ENCODE results near the gene NPAS3.

Gene NPAS3

DNA sequence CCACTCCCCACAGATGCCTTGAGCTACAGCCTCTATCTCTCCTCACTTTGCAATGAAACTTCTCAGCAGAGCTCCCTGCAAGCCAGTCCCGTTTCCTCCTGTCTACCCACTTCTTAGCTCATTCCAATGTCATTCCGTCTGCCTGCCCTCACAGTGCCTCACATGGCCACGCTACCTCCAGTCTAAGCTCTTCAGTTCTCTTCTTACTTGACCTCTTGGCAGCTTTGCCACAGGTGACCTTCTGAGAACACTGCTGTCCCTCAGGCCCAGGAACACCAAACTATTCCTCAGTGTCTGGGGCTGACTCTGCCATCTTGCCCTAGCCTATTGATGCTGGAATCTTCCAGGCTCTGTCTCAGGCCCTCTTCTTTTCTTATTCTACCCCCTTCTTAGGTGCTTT is 902.1 kb downstream of the NPAS3 start:
- H3K9me3 ChIP-seq (ENCODE audit: control insufficient read depth, insufficient read depth, low read depth, low read length), result no peaks in the 10 kb centered on the region
- no peak overlapping the region for H3K4me3 ChIP-seq (ENCODE audit: low read depth, low read length)
- H3K4me1 ChIP-seq (ENCODE audit: control insufficient read depth, insufficient read depth, low read length), result no peaks in the 10 kb centered on the region
- ChIA-PET CTCF (interaction anchor here (0.6 to 6.2 kb wide), 13 partner anchors 8 to 959 kb away, joined by 3 to 86 read pairs (median 4); no protein-coding TSS in a partner anchor), POLR2A (no interaction called here)
- TF ChIP-seq ZBTB17 (tag by site-specific recombination; IDR thresholded peaks at IDR 0.05) (no peak), IKZF3 (tag by site-specific recombination; IDR thresholded peaks at IDR 0.05) (no peak), ZNF292 (tag by site-specific recombination; IDR thresholded peaks at IDR 0.05; ENCODE audit: borderline replicate concordance, low read depth) (no peak), GLI4 (tag by site-specific recombination; IDR thresholded peaks at IDR 0.05) (no peak), ZNF10 (tag by site-specific recombination; IDR thresholded peaks at IDR 0.05) (no peak)
- H3K36me3 ChIP-seq (ENCODE audit: control insufficient read depth in 2 of 2, insufficient read depth in 1 of 2, low read length in 2 of 2), result no peaks in the 10 kb centered on the region
- no peak overlapping the region for H3K27ac ChIP-seq (ENCODE audit: extremely low read depth, low read depth, low read length)

DNA sequence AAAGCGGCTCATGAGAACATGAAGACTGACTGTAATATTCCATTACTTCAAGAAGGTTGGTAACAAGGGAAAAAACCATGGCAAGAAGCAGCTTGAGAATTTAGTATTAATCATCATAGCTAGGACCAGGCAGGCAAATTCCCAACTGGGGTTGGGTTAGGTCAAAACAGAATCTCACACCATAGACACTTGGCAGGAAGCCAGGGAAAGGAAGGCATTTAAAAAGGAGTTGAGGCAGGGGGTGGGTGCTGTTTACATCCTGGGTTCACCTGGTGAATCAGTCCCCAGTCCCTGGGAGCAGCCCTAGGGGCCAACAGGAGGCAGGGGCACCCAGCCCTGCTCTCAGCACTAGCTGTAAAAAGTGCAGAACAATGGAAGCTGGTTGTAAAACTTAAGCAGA is 903.6 kb downstream of the NPAS3 start:
- ChIA-PET POLR2A (no interaction called here), CTCF (interaction anchor here (0.7 to 6.2 kb wide), 5 partner anchors 257 to 484 kb away, joined by 3 to 86 read pairs (median 4); no protein-coding TSS in a partner anchor)
- H3K27ac ChIP-seq (ENCODE audit: extremely low read depth, low read depth, low read length), result no peak overlapping the region
- no peaks in the 10 kb centered on the region for H3K36me3 ChIP-seq (ENCODE audit: control insufficient read depth in 2 of 2, insufficient read depth in 1 of 2, low read length in 2 of 2)
- no peaks in the 10 kb centered on the region for H3K9me3 ChIP-seq (ENCODE audit: control insufficient read depth, insufficient read depth, low read depth, low read length)
- H3K4me3 ChIP-seq (ENCODE audit: low read depth, low read length), result no peak overlapping the region
- H3K4me1 ChIP-seq (ENCODE audit: control insufficient read depth, insufficient read depth, low read length), result no peaks in the 10 kb centered on the region
- 0 out of 2 replicates have a peak, but pooled peaks have one; percentile 31 for TF ChIP-seq ZIC2 (tag by site-specific recombination; IDR thresholded peaks at IDR 0.05)
- no peak for TF ChIP-seq ZNF510 (tag by site-specific recombination; IDR thresholded peaks at IDR 0.05; ENCODE audit: insufficient replicate concordance)
- TF ChIP-seq, protein P1, sequence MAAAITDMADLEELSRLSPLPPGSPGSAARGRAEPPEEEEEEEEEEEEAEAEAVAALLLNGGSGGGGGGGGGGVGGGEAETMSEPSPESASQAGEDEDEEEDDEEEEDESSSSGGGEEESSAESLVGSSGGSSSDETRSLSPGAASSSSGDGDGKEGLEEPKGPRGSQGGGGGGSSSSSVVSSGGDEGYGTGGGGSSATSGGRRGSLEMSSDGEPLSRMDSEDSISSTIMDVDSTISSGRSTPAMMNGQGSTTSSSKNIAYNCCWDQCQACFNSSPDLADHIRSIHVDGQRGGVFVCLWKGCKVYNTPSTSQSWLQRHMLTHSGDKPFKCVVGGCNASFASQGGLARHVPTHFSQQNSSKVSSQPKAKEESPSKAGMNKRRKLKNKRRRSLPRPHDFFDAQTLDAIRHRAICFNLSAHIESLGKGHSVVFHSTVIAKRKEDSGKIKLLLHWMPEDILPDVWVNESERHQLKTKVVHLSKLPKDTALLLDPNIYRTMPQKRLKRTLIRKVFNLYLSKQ (tag by site-specific recombination; IDR thresholded peaks at IDR 0.05; ENCODE audit: borderline replicate concordance), result no peak
- TF ChIP-seq ZNF423 (tag by site-specific recombination; IDR thresholded peaks at IDR 0.05), result 0 out of 2 replicates have a peak, but pooled peaks have one; percentile 36

DNA sequence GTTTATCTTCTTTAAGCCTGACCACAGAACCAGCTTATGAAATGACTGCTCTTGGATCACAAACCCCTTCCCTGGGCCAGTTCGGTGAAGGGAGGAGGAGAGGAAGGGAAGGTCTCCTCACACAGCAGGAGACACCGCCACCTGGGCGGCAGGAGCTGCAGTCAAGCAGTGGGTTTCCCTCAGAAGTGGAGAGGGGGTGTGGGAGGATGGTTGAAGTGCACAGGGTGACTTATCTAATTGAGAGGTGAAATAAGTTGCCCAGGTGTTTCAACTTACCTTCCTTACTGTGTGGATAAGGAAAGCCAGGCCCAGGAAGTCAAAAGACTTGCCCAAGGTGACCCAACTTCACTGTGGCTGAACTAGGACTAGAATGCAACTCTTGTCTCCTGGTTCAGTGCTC is 905.4 kb downstream of the NPAS3 start:
- Histone ChIP-seq H3K36me3 (ENCODE audit: control insufficient read depth in 2 of 2, insufficient read depth in 1 of 2, low read length in 2 of 2) (no peaks in the 10 kb centered on the region), H3K4me3 (ENCODE audit: low read depth, low read length) (no peak overlapping the region), H3K4me1 (ENCODE audit: control insufficient read depth, insufficient read depth, low read length) (no peaks in the 10 kb centered on the region), H3K9me3 (ENCODE audit: control insufficient read depth, insufficient read depth, low read depth, low read length) (no peaks in the 10 kb centered on the region), H3K27ac (ENCODE audit: extremely low read depth, low read depth, low read length) (no peak overlapping the region)
- no peak for TF ChIP-seq ZNF19 (tag by site-specific recombination; IDR thresholded peaks at IDR 0.05; ENCODE audit: low read depth)
- TF ChIP-seq ZBTB17 (tag by site-specific recombination; IDR thresholded peaks at IDR 0.05), result no peak
- TF ChIP-seq ZNF239 (tag by site-specific recombination; IDR thresholded peaks at IDR 0.05), result no peak
- no peak for TF ChIP-seq ZNF660 (tag by site-specific recombination; IDR thresholded peaks at IDR 0.05)
- TF ChIP-seq ZNF843 (tag by site-specific recombination; IDR thresholded peaks at IDR 0.05), result no peak
- TF ChIP-seq ZNF202 (tag by site-specific recombination; IDR thresholded peaks at IDR 0.05; ENCODE audit: borderline replicate concordance), result no peak
- CTCF ChIA-PET, result interaction anchor here (0.6 to 6.2 kb wide), 3 partner anchors 255 to 384 kb away, joined by 3 to 86 read pairs (median 4); no protein-coding TSS in a partner anchor
- POLR2A ChIA-PET, result no interaction called here

DNA sequence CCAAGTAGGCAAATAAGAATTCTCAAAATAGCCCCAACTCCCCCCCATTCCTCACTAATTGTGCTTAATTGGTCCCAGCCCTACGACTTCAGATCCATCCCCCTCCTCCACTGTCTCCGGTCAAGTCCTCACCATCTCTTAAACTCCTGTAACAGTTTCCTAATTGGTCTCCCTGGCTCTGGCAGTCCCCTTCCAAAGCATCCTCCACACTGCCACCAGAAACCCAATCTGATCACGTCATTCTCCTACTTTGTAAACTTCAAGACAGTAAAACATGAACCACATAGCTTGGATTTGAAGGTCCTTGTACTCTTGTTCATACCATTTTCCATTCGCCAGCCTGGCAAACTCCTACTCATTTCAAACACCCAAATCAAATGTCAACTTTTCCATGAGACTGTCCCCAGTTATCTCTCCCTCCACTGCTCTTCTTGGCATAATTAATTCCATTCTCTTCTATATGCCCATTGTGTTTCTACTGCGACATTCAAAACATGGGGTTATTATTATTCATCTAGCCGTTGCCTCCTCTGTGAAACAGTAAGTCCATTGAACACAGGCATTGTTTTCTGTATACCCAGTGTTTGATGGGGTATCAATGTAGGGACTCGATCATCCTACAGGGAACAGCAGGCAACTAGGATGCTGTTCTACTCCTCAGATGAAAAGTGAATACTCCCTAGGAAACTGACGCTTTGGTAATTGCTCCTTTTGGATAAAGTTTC is 907.6 kb downstream of the NPAS3 start:
- Histone ChIP-seq H3K4me1 (ENCODE audit: control insufficient read depth, insufficient read depth, low read length) (no peaks in the 10 kb centered on the region), H3K4me3 (ENCODE audit: low read depth, low read length) (no peak overlapping the region), H3K9me3 (ENCODE audit: control insufficient read depth, insufficient read depth, low read depth, low read length) (no peaks in the 10 kb centered on the region), H3K27ac (ENCODE audit: extremely low read depth, low read depth, low read length) (no peak overlapping the region), H3K36me3 (ENCODE audit: control insufficient read depth in 2 of 2, insufficient read depth in 1 of 2, low read length in 2 of 2) (no peaks in the 10 kb centered on the region)
- ChIA-PET CTCF (interaction anchor here (0.7 to 4.9 kb wide), 2 partner anchors 251 to 390 kb away, joined by 3 to 52 read pairs; no protein-coding TSS in a partner anchor), POLR2A (no interaction called here)
- no peak for TF ChIP-seq BCL11A (tag by site-specific recombination; IDR thresholded peaks at IDR 0.05; ENCODE audit: low read depth)
- TF ChIP-seq, protein P2, sequence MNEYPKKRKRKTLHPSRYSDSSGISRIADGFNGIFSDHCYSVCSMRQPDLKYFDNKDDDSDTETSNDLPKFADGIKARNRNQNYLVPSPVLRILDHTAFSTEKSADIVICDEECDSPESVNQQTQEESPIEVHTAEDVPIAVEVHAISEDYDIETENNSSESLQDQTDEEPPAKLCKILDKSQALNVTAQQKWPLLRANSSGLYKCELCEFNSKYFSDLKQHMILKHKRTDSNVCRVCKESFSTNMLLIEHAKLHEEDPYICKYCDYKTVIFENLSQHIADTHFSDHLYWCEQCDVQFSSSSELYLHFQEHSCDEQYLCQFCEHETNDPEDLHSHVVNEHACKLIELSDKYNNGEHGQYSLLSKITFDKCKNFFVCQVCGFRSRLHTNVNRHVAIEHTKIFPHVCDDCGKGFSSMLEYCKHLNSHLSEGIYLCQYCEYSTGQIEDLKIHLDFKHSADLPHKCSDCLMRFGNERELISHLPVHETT (tag by site-specific recombination; IDR thresholded peaks at IDR 0.05), result no peak
- no peak for TF ChIP-seq ZNF701 (tag by site-specific recombination; IDR thresholded peaks at IDR 0.05)
- no peak for TF ChIP-seq ZNF114 (tag by site-specific recombination; IDR thresholded peaks at IDR 0.05)
- TF ChIP-seq ZNF274 (IDR thresholded peaks at IDR 0.05; ENCODE audit: low read length), result no peak
- TF ChIP-seq ZNF274 (tag by site-specific recombination; IDR thresholded peaks at IDR 0.05; ENCODE audit: borderline replicate concordance), result no peak
- no peak for TF ChIP-seq ZNF354C (tag by site-specific recombination; IDR thresholded peaks at IDR 0.05; ENCODE audit: borderline replicate concordance, low read depth)
- TF ChIP-seq ZNF140 (tag by site-specific recombination; IDR thresholded peaks at IDR 0.05), result no peak
